B cell (primary cell): Measurements from ENCODE around the gene MPPED2.

ENCODE experiments used
- EZH2 ChIP-seq: IDR thresholded peaks from 2 replicates; pipeline ENCODE4 v1.6.1; 2012; ENCODE audit warnings: borderline replicate concordance, low read depth, mild to moderate bottlenecking, moderate library complexity, low read length; ENCODE audit not compliant: insufficient read depth, poor library complexity, severe bottlenecking
- TF ChIP-seq, protein P1 (sequence below): fragments of 200-600 bp; IDR thresholded peaks from one replicate; pipeline ENCODE4 v1.8.0; 2022; ENCODE audit warnings: antibody characterized with exemption, mild to moderate bottlenecking

DNA sequence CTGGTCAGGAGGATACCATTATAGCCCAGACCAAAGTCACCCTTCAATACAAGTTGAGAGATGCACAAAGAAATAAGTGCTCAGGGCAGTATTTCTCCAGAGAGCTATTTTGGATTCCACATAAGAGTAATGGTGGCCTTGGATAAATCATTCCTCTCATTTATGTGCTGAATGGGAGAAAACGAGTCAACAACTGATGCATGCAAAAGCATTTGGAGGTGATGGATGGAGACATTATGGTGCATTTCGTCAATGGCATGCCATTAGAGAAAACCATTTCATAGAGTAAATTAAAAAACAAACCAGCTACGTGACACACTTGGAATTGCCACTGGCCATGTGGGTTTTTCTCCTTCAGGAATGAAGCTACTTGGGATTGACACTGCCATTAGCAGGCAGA is 182.0 kb downstream of the MPPED2 start:
- TF ChIP-seq, protein P1, sequence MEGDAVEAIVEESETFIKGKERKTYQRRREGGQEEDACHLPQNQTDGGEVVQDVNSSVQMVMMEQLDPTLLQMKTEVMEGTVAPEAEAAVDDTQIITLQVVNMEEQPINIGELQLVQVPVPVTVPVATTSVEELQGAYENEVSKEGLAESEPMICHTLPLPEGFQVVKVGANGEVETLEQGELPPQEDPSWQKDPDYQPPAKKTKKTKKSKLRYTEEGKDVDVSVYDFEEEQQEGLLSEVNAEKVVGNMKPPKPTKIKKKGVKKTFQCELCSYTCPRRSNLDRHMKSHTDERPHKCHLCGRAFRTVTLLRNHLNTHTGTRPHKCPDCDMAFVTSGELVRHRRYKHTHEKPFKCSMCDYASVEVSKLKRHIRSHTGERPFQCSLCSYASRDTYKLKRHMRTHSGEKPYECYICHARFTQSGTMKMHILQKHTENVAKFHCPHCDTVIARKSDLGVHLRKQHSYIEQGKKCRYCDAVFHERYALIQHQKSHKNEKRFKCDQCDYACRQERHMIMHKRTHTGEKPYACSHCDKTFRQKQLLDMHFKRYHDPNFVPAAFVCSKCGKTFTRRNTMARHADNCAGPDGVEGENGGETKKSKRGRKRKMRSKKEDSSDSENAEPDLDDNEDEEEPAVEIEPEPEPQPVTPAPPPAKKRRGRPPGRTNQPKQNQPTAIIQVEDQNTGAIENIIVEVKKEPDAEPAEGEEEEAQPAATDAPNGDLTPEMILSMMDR: no peak
- no peak for TF ChIP-seq EZH2
